Keratinocyte (primary cell): ENCODE measurements around the gene GIT1.

Experiments used
- CTCF ChIP-seq, 3 experiments: IDR thresholded peaks in 1 of 3; conservative IDR thresholded peaks in 1 of 3; optimal IDR thresholded peaks in 1 of 3; 2 replicates in 2 of 3; 3 replicates in 1 of 3; pipeline versions ENCODE3 to v1.5.1; 2011; ENCODE audit warnings: low read length in 3 of 3, mild to moderate bottlenecking in 3 of 3, moderate library complexity in 2 of 3, control low read depth in 1 of 3, inconsistent platforms in 1 of 3; ENCODE audit not compliant: insufficient read depth in 2 of 3; ENCODE audit errors: extremely low read depth in 1 of 3
- EZH2 ChIP-seq: IDR thresholded peaks from one replicate; pipeline ENCODE4 v1.6.1; 2012; ENCODE audit warnings: inconsistent platforms, mild to moderate bottlenecking, low read length, moderate library complexity

GRCh38 chr17:29603109-29603674 is 13.7 kb upstream of the GIT1 start:
- TF ChIP-seq CTCF (optimal IDR thresholded peaks at IDR 0.05 in 1 of 3, IDR thresholded peaks at IDR 0.05 in 1 of 3, conservative IDR thresholded peaks at IDR 0.05 in 1 of 3; ENCODE audit: extremely low read depth in 1 of 3, insufficient read depth in 2 of 3, low read length in 3 of 3) = no peak
- no peak for TF ChIP-seq EZH2
